Kidney (tissue), 14 donors: ENCODE data around the gene ADTRP. TPM values are rescaled to one million over a fixed set of nuclear protein-coding genes. Genes with fewer than 3 reads are reported as not detected.
A peak's percentile ranks its signal among the peaks of the same experiment; 100 is the strongest.

ENCODE experiments used
- DNase-seq, 5 donors: peaks; one replicate each; pipeline ENCODE4 v3.0.0-alpha.2; 2013 to 2020
- FAIRE-seq: peaks from 2 replicates; lab custom pipeline; 2012; peaks lifted over from hg19 to GRCh38; lab: Jason Lieb, UNC
- H3K27ac ChIP-seq, 2 donors: one replicate each; pipeline ENCODE4 v1.7.0; 2013; ENCODE audit warnings: low read depth in 2 of 2, low read length in 2 of 2, inconsistent platforms in 1 of 2
- H3K27me3 ChIP-seq: one replicate; pipeline ENCODE4 v1.7.1; 2013; ENCODE audit warnings: low read length, inconsistent platforms; ENCODE audit not compliant: control insufficient read depth, insufficient read depth
- H3K36me3 ChIP-seq, 3 donors: one replicate each; pipeline versions ENCODE4 v1.7.0 to v1.7.1; 2013; ENCODE audit warnings: low read length in 3 of 3, control low read depth in 1 of 3, inconsistent platforms in 1 of 3; ENCODE audit not compliant: insufficient read depth in 3 of 3, control insufficient read depth in 2 of 3
- H3K4me1 ChIP-seq, 3 donors: one replicate each; pipeline versions ENCODE4 v1.7.0 to v1.7.1; 2013; ENCODE audit warnings: low read length in 3 of 3, inconsistent platforms in 1 of 3, low read depth in 1 of 3; ENCODE audit not compliant: control insufficient read depth in 2 of 3, insufficient read depth in 2 of 3
- H3K4me3 ChIP-seq, 3 donors: one replicate each; pipeline versions ENCODE4 v1.7.0 to v1.8.1; 2013; ENCODE audit warnings: low read length in 3 of 3, control low read depth in 1 of 3, inconsistent platforms in 1 of 3
- H3K9ac ChIP-seq, 3 donors: one replicate each; pipeline versions ENCODE4 v1.7.0 to v1.7.1; 2013; ENCODE audit warnings: low read length in 3 of 3, control low read depth in 1 of 3, inconsistent platforms in 1 of 3
- H3K9me3 ChIP-seq, 3 donors: one replicate each; pipeline versions ENCODE4 v1.7.0 to v1.7.1; 2013; ENCODE audit warnings: low read length in 3 of 3, control low read depth in 1 of 3, inconsistent platforms in 1 of 3; ENCODE audit not compliant: control insufficient read depth in 2 of 3, insufficient read depth in 1 of 3
- CTCF ChIP-seq: IDR thresholded peaks from 3 replicates; pipeline ENCODE4 v1.5.1; 2012; ENCODE audit warnings: mild to moderate bottlenecking, moderate library complexity, borderline replicate concordance; ENCODE audit not compliant: insufficient read depth; ENCODE audit errors: extremely low read depth
- intact Hi-C: fragments of 100-400 bp; cut with DNase I; formaldehyde crosslinking; loops from one replicate; pipeline ENCODE4 v1.11.1; 2022
- polyA plus RNA-seq: library from polyadenylated mRNA; stranded (reverse); fragments of 350-450 nt; fragmentation: Illumina TruSeq; extraction: RNeasy Lipid Tissue Mini Kit (QIAGEN cat#74804); gene quantifications from one replicate; pipeline ENCODE4 v1.2.3, GENCODE V29; 2014; ENCODE audit warnings: low read depth, low replicate concordance; ENCODE audit not compliant: insufficient read depth
- total RNA-seq: library from RNA; stranded (reverse); fragmentation: NEBNext Ultra II Directional; extraction: Animal tissue kit (Norgen Biotek cat#: 25700); gene quantifications from one replicate; pipeline ENCODE4 v1.2.1, GENCODE V29; 2021
- donor health status: control.
- donor health status: control.
- donor health status: control.
- donor health status: control.
- donor health status: control.
- donor health status: DM: yes; HTN: yes; CAD: no.
- donor health status: Normal renal cell carcinoma (clear cell type).

The ADTRP gene
- total and polyA plus RNA-seq, 2 donors from 2014 or later: 2.7 to 5.9 TPM

GRCh38 chr6:11774426-11774825 lies 4.2 kb downstream of the ADTRP start:
- TF ChIP-seq CTCF: no peak
- H3K4me3 ChIP-seq: no peak overlapping the region
- DNase-seq (no peak), FAIRE-seq (no peak)
- H3K27me3 ChIP-seq: no peaks in the 10 kb centered on the region
- H3K27ac ChIP-seq: no peak overlapping the region
- H3K36me3 ChIP-seq: no peaks in the 10 kb centered on the region
- no peak overlapping the region for H3K9ac ChIP-seq
- intact Hi-C loops: no loop called here
- peaks cover 0 to 9% (median 7%) of the 10 kb centered on the region in 3 donors for H3K4me1 ChIP-seq
- H3K9me3 ChIP-seq: no peaks in the 10 kb centered on the region

GRCh38 chr6:11773581-11773980 lies 5.0 kb downstream of the ADTRP start:
- no peak overlapping the region for H3K9ac ChIP-seq
- DNase-seq: no peak
- H3K4me1 ChIP-seq: peaks cover 0 to 9% (median 3%) of the 10 kb centered on the region in 3 donors
- no peak for TF ChIP-seq CTCF
- H3K27me3 ChIP-seq: no peaks in the 10 kb centered on the region
- no peaks in the 10 kb centered on the region for H3K9me3 ChIP-seq
- H3K4me3 ChIP-seq: no peak overlapping the region
- intact Hi-C loops: no loop called here
- no peak overlapping the region for H3K27ac ChIP-seq
- H3K36me3 ChIP-seq: no peaks in the 10 kb centered on the region
- FAIRE-seq: no peak

- no peak for TF ChIP-seq CTCF
- Histone ChIP-seq H3K4me1 (peaks cover 0 to 9% (median 0%) of the 10 kb centered on the region in 3 donors), H3K9me3 (no peaks in the 10 kb centered on the region), H3K27ac (no peak overlapping the region), H3K4me3 (no peak overlapping the region), H3K27me3 (no peaks in the 10 kb centered on the region), H3K36me3 (no peaks in the 10 kb centered on the region), H3K9ac (no peak overlapping the region)
- intact Hi-C loops: no loop called here
- DNase-seq (no peak), FAIRE-seq (no peak)
Measured at GRCh38 chr6:11773013-11773412, 5.6 kb downstream of the ADTRP start.

GRCh38 chr6:11772109-11772825 lies 6.3 kb downstream of the ADTRP start:
- DNase-seq (peak in 2 of 5 donors; percentile 49 to 59), FAIRE-seq (no peak)
- H3K4me1 ChIP-seq: peaks cover 0 to 9% (median 0%) of the 10 kb centered on the region in 3 donors
- no peaks in the 10 kb centered on the region for H3K27me3 ChIP-seq
- no peaks in the 10 kb centered on the region for H3K9me3 ChIP-seq
- intact Hi-C loops: no loop called here
- no peak overlapping the region for H3K9ac ChIP-seq
- TF ChIP-seq CTCF: no peak
- H3K27ac ChIP-seq: no peak overlapping the region
- H3K4me3 ChIP-seq: no peak overlapping the region
- no peaks in the 10 kb centered on the region for H3K36me3 ChIP-seq
